Smooth muscle cell of the brain vasculature (primary cell): ENCODE data around the gene SLC17A5.
"Not testable (repeated sequence)": the region's sequence is repeated elsewhere in the genome, so short reads cannot be mapped to it uniquely, and the experiment has no call there.

Source experiments
- DNase-seq: peaks from one replicate; pipeline ENCODE4 v3.0.0-alpha.2; 2012; ENCODE audit warnings: low read depth, low spot score

The SLC17A5 gene

DNA sequence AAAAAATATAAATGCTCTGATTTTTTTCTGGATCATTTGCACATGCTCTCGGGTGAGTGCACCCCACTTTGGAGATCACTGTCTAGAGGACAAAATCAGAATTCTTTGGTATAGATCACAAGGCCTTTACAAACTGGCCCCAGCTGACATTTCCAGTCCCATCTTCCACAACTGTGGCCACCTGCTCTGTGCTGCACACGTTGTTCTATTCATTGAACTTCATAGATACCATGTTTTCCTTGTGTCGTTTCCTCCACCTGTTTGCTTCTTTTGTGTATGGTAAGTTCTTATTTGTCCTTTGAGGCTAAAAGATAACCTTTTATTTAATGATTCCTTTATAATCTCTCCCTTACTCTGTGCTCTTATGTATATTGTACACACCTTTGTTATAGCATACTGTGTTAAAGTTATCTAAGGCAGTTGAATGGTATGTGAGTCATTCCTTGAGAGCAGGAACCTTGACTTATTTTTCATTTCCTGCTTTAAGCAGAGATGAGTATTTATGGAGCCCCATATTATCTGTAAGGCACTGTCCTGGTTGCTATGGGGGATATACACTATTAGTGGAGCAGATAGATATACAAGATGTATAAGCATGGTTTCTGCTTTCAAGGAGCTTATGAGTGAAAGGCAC, 12.0 kb upstream of the SLC17A5 start:
- no peak for DNase-seq

DNA sequence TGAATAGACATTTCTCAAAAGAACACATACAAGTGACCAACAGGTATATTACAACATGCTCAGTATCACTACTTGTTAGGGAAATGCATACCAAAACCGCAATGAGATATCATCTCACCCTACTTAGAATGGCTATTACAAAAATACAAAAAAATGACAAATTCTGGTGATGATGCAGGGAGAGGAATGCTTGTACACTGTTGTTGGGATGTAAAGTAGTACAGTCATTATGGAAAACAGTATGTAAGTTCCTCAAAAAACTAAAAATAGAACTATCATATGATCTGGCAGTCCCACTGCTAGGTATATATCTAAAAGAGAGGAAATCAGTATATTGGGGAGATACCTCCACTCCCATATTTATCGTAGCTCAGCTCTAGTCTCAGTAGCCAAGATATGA, 10.9 kb upstream of the SLC17A5 start:
- no peak for DNase-seq

DNA sequence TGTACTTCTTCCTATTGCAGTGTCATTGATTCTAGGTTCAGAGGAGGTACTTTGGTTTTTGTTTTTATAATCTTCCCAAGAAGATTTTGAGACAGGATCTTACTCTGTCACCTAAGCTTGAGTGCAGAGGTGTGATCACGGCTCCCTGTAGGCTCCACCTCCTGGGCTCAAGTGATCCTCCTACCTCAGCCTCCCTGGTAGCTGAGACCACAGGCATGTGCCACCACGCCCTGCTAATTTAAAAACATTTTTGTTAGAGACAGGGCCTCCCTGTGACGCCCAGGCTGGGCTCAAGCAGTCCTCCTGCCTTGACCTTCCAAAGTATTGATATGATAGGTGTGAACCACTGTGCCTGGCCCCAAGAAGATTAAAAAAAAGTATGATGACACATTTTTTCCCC, 3.4 kb upstream of the SLC17A5 start:
- DNase-seq: no peak

DNA sequence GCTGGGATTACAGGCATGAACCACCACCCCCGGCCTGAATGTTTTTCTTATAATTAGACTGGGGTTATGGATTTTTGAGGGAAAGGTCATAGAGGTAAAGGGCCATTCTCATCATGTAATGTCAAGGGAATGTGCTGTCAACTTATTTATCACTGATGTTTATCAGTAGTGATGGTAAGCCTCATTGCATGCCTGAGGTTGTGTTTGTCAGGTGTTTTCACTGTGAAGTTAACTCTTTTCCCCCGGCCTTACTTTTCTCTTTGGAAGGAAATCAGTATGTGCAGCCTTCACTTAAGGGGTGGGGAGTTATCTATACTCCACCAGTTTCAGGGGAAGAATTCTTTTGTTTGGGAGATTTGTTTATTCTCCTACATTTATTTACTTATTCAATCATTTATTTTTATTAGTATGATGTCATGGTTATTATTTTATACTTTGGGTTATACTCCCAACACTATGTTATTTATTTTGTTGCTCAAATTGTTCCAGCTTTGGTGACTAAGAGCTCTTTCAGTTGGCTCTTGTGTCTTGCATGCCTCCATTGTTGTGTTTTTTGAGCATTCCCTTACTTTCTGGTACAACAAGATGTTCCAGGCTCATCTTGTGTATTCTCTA, 2.8 kb upstream of the SLC17A5 start:
- no peak for DNase-seq

DNA sequence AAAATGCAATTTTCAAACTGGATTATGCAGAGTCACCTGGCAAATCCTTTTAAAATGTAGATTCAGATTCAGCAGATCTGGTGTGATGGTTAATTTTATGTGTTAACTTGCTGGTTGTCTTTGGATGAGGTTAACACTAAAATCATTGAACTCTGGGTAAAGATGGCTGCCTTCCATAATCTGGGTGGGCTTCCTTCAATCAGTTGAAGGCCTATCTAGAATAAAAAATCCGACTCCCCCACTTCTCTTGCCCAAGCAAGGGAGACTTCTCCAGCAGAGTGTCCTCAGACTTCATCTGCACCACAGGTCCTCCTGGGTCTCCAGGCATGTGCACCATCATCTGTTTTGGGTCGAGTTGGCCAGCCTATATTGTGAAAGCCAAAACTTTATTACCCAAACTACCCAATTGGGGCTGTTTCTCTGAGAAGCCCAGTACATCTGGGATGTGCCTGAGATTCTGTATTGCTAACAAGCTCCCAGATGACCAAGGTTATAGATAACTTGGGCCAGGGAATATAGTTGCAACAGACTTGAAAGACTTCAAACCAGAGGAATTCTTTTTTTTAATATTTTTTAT, 1.6 kb upstream of the SLC17A5 start:
- no peak for DNase-seq

DNA sequence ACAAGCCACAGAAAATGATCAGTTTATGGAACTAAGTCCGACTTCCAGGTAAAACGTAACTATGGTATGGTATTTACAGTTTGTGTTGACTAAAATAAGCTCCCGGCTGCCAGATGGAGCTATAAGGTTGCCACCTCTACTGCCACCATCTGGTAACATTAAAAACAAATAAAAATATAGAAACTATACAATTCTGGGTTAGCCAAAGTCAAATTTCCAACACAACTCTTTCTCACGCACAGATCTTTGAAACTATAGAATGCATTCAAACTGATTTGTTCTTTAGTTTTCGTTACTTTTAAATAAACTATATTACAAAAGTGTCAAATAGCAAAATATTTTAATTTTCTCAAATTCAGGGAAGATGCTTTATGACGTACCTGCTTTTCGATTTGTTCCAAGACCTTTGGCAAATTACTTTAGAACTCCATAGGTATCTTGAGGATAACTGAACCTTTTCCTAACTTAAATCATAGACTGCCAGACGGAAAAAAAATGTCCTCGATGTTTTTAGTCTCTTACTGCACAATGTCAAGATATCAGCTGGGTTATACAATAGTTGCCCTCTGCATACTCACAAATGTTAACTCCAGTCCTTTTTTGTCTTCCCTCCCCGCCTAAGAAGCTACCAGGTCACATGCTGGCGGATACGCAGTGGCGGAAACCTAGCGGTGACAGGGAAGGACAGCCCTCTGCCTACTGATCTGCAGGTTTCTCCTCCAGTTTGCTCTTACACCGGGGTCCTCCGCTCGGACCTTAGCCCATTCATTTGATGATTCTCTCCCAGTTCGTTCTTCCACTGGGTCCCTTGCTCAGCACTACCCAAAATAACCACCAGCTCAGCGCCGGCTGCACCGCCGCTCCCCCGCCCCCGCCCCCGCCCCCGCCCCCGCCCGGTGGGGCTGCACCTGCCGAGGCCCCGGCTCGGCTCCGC, 888 bp downstream of the SLC17A5 start:
- no peak for DNase-seq

DNA sequence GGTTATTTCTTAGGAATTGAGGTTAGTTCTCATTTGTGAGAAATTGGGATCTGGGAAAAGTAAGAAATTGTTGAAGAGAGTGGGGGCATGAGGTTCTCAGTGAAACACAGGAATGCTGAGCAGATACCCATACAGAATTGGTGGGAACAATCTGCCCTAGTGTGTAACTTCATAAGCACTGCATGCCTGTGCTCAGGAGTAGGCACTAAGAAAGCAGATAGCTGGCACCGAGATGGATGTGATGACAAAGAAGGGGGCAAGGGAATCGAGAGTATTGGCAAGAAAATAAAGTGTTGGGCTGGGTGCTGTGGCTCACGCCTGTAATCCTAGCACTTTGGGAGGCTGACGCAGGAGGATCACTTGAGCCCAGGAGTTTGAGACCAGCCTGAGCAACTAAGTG, 4.0 kb downstream of the SLC17A5 start:
- DNase-seq: no peak

DNA sequence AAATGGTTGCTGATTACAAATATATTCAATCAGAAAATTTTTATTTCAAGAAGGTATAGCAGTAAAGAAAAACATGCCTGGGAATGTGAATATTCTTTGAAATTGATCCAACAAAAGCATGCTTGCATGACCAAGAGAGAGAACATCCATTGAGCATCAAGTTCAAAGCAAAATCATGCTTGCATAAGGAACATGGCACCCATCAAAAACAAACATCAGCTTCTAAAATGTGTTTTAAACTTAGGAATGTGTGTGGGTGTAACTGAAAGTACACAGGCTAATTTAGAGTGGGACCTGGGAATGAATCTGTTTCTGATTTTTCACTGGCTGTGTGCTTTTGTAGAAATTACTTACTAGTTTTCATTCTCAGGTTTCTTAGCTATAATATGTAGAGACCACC, 5.6 kb downstream of the SLC17A5 start:
- DNase-seq: no peak

DNA sequence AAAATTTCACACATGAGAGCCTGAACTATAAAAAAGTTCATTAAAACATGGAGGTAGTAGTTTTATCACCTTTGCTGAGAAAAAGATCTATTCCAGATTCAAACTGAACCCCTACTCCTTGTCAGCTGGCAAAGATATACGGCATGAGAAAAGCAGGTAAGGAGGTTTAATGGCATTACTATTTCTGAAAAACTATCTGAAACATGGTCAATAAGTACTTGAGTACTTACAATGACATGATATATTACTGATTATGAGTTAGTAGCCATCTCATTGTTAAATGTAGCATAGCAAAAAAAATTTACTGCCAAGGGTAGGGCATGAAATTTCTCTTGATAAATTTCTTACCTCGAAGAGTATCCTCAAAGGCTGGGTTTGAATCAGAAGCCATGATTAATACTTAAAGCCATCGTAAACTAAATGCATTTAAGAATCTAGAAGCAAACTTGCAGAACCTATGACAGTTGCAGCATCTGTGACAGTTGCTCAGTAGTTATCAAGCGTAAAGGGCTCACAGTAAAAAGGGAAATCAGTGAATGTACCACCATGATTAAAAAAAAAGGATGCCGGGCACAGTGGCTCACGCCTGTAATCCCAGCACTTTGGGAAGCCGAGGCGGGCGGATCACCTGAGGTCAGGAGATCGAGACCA, 8.7 kb downstream of the SLC17A5 start:
- no peak for DNase-seq

DNA sequence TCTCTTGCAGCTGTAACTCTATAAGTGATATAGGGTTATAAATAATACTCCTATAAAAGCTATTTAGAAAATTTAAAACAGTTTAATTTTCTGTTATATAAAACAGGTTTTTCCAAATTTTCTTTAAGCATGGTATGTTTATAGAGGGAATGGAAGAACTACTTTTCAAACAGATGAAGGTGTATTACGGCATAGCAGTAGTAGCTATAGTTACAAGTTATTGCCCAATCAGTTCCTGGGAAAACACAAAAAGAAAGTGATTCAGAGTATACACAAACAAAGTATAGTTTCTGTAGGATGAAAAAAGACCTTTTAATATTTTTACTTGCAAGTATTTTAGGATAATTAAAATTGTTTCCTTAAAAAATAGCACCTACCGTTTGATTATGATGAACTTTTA, 9.8 kb downstream of the SLC17A5 start:
- DNase-seq: no peak

DNA sequence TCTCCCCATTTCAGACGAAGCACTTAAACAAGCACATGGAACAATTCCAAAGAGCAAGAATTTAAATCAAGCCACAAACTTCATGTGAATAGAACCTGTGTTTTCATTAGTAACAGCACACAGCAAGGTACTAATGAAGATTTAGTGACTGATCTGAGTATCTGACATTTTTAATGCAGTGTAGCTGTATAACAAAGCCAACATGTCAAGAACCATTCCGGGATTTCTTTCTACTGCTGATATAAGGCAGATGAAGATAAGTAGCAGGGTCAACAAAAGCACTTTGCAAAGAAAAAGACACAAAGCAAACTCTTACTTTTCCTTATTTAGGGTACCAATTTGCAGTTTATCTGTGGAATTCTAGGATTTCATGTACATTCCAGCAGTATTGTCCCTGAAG, 11.3 kb downstream of the SLC17A5 start:
- DNase-seq: no peak

DNA sequence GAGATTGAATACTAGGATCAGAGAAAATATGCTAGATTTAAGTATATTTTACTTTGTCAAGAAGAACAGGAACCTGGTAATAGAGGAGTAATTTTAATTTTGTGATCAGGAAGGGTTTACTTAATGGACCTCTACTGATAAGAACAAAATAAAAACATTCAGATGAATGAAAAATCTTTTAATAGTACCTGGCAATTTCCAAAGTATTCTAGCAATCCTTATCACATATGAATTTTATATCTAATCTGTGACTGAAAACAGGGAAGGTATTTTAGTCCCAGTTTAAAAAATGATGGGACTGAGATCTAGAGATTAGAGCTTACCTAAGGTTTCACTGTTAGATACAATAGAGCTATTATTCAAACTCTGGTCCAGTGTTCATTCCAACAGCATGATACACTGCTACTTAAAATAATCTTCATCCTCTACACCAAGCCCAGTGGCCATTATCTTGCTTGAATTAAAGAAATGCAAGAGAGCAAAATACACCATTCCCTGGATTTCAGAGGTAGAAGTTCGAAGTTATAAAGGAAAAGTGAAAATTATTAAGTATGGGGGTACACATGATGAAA, 13.5 kb downstream of the SLC17A5 start:
- no peak for DNase-seq

DNA sequence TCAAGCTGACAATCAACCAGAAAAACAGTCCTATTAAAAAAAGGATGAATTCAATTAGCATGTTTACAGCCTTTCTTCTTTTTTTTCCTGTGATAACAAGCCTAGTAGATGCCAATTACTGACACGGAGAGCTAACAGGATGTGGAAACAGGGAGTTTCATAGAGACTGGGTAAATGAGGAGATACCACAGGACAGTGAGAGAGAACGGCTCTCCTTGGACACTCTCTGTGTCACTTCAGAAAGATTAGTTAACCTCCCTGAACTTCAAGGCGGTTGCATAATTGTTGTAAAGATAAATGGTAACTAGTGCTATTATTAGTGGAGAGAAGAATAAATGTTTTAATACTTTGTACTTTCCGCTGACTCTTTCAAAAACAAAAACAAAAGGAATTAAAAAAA, 14.8 kb downstream of the SLC17A5 start:
- DNase-seq: no peak

DNA sequence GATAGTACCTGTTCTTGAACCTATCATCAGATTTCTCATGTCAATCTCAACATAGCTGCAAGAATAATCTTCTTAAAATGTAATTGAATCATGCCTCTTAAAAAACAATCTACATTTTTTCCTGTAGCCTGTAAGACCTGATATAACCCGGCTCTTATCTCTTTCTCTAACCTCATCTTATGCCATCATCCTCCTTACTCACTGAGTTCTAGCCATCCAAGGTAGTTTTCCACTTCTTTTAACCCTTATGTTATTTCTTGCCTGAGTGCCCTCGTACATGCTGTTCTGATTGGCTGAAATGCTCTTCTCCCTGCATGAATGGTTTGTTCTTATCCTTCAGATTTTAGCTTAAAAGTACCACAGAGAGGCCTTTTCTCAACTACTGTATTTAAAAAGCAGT, 16.4 kb downstream of the SLC17A5 start:
- DNase-seq: no peak

DNA sequence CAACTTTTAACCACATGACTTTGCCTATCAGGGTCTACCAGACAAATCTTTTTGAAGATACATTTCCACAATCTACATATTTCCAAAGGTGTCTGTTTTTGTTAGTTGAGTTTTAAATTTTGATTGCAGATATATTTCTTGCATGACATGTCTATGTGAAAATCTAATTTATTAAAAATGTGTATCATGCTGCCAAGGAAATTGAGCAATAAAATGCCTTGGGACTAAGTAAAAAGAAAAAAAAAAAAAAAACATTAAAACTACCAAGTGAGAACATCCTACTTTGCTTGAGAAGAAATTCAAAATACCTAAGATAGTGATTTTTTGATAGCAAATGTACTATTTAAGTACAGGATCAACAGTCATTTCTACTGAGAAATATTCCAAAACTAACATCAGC, 17.7 kb downstream of the SLC17A5 start:
- DNase-seq: no peak

DNA sequence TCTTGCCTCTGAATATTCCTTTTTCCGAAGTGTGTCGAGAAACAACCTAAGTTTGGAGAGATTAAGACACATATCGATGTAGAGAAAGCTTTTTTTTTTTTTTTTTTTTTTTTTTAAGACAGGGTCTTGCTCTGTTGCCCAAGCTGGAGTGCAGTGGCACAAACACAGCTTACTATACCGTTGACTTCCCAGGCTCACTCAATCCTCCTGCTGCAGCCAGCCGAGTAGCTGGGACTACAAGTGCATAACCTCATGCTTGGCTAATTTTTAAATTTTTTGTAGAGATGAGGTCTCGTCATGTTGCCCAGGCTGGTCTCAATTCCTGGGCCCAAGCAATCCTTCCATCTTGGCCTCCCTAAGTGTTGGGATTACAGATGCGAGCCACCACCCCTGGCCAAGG, 21.4 kb downstream of the SLC17A5 start:
- DNase-seq: no peak

DNA sequence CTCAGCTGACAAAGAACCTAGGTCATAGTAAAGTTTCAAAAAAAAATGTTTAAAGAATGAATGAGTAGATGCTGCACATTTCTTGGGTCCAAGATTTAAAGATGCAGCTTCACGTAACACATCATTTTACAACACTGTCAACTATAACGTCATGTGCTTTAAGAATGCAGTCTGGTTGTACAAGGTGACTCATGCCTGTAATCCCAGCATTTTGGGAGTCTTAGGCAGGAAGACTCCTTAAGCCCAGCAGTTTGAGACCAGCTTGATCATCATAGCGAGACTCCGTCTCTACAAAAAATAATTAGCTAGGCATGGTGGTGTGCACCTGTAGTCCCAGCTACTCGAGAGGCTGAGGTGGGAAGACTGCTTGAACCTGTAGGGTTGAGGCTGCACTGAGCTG, 21.9 kb downstream of the SLC17A5 start:
- no peak for DNase-seq

DNA sequence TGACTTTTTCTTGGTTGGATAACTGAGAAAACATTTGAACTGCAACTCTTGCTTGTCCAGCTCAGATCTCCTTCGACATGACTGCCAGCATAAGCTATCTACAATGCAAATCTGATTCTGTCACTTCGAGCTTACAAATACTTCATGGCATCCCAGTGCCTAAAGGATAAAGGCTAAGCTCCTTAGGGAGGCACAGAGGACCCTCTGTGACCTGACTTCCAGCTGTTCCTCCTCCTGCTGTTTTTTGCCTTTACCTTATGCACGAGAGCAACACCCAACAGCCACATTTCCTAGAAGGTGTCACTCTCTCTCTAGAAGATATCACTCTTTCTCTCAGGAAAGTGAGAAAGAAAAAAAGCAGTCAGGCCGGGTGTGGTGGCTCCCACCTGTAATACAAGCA, 23.4 kb downstream of the SLC17A5 start:
- no peak for DNase-seq

DNA sequence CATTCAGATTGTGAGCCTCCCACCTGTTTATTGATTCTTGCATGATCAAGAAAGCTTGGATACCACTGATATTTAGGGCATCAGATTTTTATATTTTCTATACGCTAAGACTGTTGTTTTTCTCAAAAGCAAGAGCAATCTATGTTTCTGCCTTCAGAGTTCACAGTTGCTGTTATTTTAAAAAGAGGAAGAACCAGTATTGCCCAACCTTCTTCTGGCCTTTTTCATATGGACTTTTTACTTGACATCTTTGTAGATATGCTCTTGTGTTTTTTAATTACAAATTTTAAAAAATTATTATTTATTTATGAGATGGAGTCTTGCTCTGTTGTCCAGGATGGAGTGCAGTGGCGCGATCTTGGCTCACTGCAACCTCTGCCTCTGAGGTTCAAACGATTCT, 28.9 kb downstream of the SLC17A5 start:
- no peak for DNase-seq

DNA sequence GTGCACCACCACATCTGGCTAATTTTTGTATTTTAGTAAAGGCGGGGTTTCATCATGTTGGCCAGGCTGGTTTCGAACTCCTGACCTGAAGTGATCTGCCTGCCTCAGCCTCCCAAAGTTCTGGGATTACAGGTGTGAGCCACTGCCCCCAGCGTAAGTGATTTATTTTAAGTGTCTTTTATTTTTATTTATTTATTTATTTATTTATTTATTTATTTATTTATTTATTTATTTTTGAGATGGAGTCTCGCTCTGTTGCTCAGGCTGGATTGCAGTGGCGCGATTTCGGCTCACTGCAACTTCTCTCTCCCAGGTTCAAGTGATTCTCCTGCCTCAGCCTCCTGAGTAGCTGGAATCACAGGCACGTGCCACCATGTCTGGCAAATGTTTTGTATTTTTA, 30.3 kb downstream of the SLC17A5 start:
- DNase-seq: not testable (repeated sequence)

DNA sequence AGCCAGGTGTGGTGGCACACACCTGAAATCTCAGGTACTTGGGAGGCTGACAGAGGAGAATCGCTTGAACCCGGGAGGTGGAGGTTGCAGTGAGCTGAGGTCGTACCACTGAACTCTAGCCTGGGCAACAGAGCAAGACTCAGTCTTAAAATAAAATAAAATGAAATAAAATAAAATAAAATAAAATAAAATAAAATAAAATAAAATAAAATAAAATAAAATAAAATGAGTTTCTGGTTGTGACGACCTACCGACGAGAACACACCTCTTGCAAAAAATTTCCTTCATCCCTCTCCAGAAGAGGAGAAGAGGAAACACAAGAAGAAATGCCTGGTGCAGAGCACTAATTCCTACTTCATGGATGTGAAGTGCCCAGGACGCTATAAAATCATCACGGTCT, 35.7 kb downstream of the SLC17A5 start:
- DNase-seq: not testable (repeated sequence)

DNA sequence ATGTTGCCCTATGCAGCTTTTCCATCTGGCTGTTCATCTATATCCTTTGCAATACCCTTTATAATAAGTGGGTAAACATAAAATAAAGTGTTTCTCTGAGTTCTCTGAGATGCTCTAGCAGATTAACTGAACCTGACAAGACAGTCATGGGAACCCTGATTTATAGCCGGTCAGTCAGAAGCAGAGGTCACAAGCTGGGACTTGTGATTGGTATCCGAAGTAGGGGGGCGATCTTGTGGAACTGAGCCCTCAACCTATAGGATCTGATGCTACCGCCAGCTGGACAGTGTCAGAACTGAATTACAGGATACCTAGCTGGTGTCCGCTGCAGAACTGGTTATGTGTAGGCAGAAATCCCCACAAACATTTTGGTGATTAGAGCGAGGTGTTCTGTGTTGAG, 39.0 kb downstream of the SLC17A5 start:
- DNase-seq: no peak
